Kidney (tissue), 14 donors: ENCODE data around the gene WWC1. TPM values are rescaled to one million over a fixed set of nuclear protein-coding genes. Genes with fewer than 3 reads are reported as not detected.

Experiments
- DNase-seq, 5 donors: peaks; one replicate each; pipeline ENCODE4 v3.0.0-alpha.2; 2013 to 2020
- FAIRE-seq: peaks from 2 replicates; lab custom pipeline; 2012; peaks lifted over from hg19 to GRCh38; lab: Jason Lieb, UNC
- H3K27ac ChIP-seq, 2 donors: one replicate each; pipeline ENCODE4 v1.7.0; 2013; ENCODE audit warnings: low read depth in 2 of 2, low read length in 2 of 2, inconsistent platforms in 1 of 2
- H3K27me3 ChIP-seq: one replicate; pipeline ENCODE4 v1.7.1; 2013; ENCODE audit warnings: low read length, inconsistent platforms; ENCODE audit not compliant: control insufficient read depth, insufficient read depth
- H3K36me3 ChIP-seq, 3 donors: one replicate each; pipeline versions ENCODE4 v1.7.0 to v1.7.1; 2013; ENCODE audit warnings: low read length in 3 of 3, control low read depth in 1 of 3, inconsistent platforms in 1 of 3; ENCODE audit not compliant: insufficient read depth in 3 of 3, control insufficient read depth in 2 of 3
- H3K4me1 ChIP-seq, 3 donors: one replicate each; pipeline versions ENCODE4 v1.7.0 to v1.7.1; 2013; ENCODE audit warnings: low read length in 3 of 3, inconsistent platforms in 1 of 3, low read depth in 1 of 3; ENCODE audit not compliant: control insufficient read depth in 2 of 3, insufficient read depth in 2 of 3
- H3K4me3 ChIP-seq, 3 donors: one replicate each; pipeline versions ENCODE4 v1.7.0 to v1.8.1; 2013; ENCODE audit warnings: low read length in 3 of 3, control low read depth in 1 of 3, inconsistent platforms in 1 of 3
- H3K9ac ChIP-seq, 3 donors: one replicate each; pipeline versions ENCODE4 v1.7.0 to v1.7.1; 2013; ENCODE audit warnings: low read length in 3 of 3, control low read depth in 1 of 3, inconsistent platforms in 1 of 3
- H3K9me3 ChIP-seq, 3 donors: one replicate each; pipeline versions ENCODE4 v1.7.0 to v1.7.1; 2013; ENCODE audit warnings: low read length in 3 of 3, control low read depth in 1 of 3, inconsistent platforms in 1 of 3; ENCODE audit not compliant: control insufficient read depth in 2 of 3, insufficient read depth in 1 of 3
- CTCF ChIP-seq: IDR thresholded peaks from 3 replicates; pipeline ENCODE4 v1.5.1; 2012; ENCODE audit warnings: mild to moderate bottlenecking, moderate library complexity, borderline replicate concordance; ENCODE audit not compliant: insufficient read depth; ENCODE audit errors: extremely low read depth
- intact Hi-C: fragments of 100-400 bp; cut with DNase I; formaldehyde crosslinking; loops from one replicate; pipeline ENCODE4 v1.11.1; 2022
- polyA plus RNA-seq: library from polyadenylated mRNA; stranded (reverse); fragments of 350-450 nt; fragmentation: Illumina TruSeq; extraction: RNeasy Lipid Tissue Mini Kit (QIAGEN cat#74804); gene quantifications from one replicate; pipeline ENCODE4 v1.2.3, GENCODE V29; 2014; ENCODE audit warnings: low read depth, low replicate concordance; ENCODE audit not compliant: insufficient read depth
- total RNA-seq: library from RNA; stranded (reverse); fragmentation: NEBNext Ultra II Directional; extraction: Animal tissue kit (Norgen Biotek cat#: 25700); gene quantifications from one replicate; pipeline ENCODE4 v1.2.1, GENCODE V29; 2021
- donor health status: control.
- donor health status: control.
- donor health status: control.
- donor health status: control.
- donor health status: control.
- donor health status: DM: yes; HTN: yes; CAD: no.
- donor health status: Normal renal cell carcinoma (clear cell type).

WWC1 gene
- total and polyA plus RNA-seq, 2 donors from 2014 or later, result 74.4 to 174 TPM

- Histone ChIP-seq H3K27ac (peak overlapping the region; percentile 86 to 94), H3K36me3 (peaks cover 0 to 7% (median 0%) of the 10 kb centered on the region in 3 donors), H3K4me1 (peaks cover 0 to 46% (median 28%) of the 10 kb centered on the region in 3 donors), H3K27me3 (no peaks in the 10 kb centered on the region), H3K9ac (peak overlapping the region in 2 of 3 donors; percentile 60 to 62), H3K9me3 (no peaks in the 10 kb centered on the region), H3K4me3 (peak overlapping the region in 2 of 3 donors; percentile 10 to 78)
- TF ChIP-seq CTCF, result peak; percentile 31
- FAIRE-seq, result no peak
- intact Hi-C loops, result no loop called here
- DNase-seq, result peak; percentile 69 to 93 (median 82)
Measured at GRCh38 chr5:168295574-168296201, 4.2 kb downstream of the WWC1 start.

GRCh38 chr5:168296682-168297081, 5.2 kb downstream of the WWC1 start:
- H3K9me3 ChIP-seq, result no peaks in the 10 kb centered on the region
- H3K27me3 ChIP-seq, result no peaks in the 10 kb centered on the region
- DNase-seq (no peak), FAIRE-seq (no peak)
- TF ChIP-seq CTCF, result no peak
- H3K9ac ChIP-seq, result peak overlapping the region in 1 of 3 donors; percentile 62
- H3K27ac ChIP-seq, result peak overlapping the region; percentile 86 to 94
- H3K4me1 ChIP-seq, result peaks cover 0 to 48% (median 26%) of the 10 kb centered on the region in 3 donors
- intact Hi-C loops, result no loop called here
- peak overlapping the region in 1 of 3 donors; percentile 78 for H3K4me3 ChIP-seq
- peaks cover 0 to 10% (median 0%) of the 10 kb centered on the region in 3 donors for H3K36me3 ChIP-seq

DNA sequence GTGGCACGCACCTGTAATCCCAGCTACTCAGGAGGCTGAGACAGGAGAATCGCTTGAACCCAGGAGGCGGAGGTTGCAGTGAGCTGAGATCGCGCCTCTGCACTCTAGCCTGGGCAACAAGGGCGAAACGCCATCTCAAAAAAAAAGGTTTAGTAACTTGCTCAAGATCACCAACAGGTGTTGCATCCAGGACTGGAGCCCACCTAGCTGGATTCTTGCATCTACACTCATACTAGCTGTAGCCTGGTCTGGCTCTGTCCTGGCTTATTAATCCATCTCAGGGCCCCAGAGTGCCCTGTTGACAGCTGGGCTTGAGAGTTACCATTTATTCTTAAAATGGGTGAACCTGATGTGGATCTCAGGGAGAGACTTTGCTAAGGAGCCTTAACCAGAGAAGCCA, 7.5 kb downstream of the WWC1 start:
- Histone ChIP-seq H3K27me3 (no peaks in the 10 kb centered on the region), H3K4me1 (peaks cover 4 to 63% (median 34%) of the 10 kb centered on the region in 3 donors), H3K4me3 (no peak overlapping the region), H3K27ac (no peak overlapping the region), H3K9me3 (no peaks in the 10 kb centered on the region), H3K9ac (no peak overlapping the region), H3K36me3 (peaks cover 0 to 10% (median 0%) of the 10 kb centered on the region in 3 donors)
- intact Hi-C loops, result no loop called here
- no peak for TF ChIP-seq CTCF
- no peak for FAIRE-seq
- no peak for DNase-seq
